ENCODE measurements around the gene CCDC192. TPM values are rescaled to one million over a fixed set of nuclear protein-coding genes. Genes with fewer than 3 reads are reported as not detected.

CCDC192 gene
- total and polyA plus RNA-seq, 2 of the 4 experiments (the other 2 are of a cell fraction): not detected

- ChIA-PET CTCF (interaction anchor here (0.6 to 1.5 kb wide), 3 partner anchors 12 to 360 kb away, joined by 3 to 9 read pairs (median 4); partner anchors contain the start of gene SLC12A2), POLR2A (ENCODE audit: unreplicated experiment) (no interaction called here)
- H3K18ac ChIP-seq (ENCODE audit: low read depth, low read length): no peak overlapping the region
- no peak overlapping the region for H4K91ac ChIP-seq (ENCODE audit: insufficient read depth, low read depth, low read length)
- peak; percentile 10 for DNase-seq
- H3K79me1 ChIP-seq (ENCODE audit: low read depth in 1 of 2, low read length in 2 of 2): no peaks in the 10 kb centered on the region
- no CpG with 5 or more reads among the region's 2 CpGs for WGBS, 2 experiments (ENCODE audit: extremely low coverage in 2 of 2, insufficient read length in 1 of 2)
- H3K4me3 ChIP-seq (ENCODE audit: insufficient read depth, low read depth, low read length): no peak overlapping the region
- H3K36me3 ChIP-seq (ENCODE audit: control insufficient read depth, insufficient read depth, low read length): no peaks in the 10 kb centered on the region
- H2BK120ac ChIP-seq (ENCODE audit: low read depth, low read length): no peak overlapping the region
- no peaks in the 10 kb centered on the region for H3K4me1 ChIP-seq (ENCODE audit: control insufficient read depth, insufficient read depth, low read length)
- H2AFZ ChIP-seq (replicated peaks; ENCODE audit: low read length, poor library complexity): no peak overlapping the region
- no peak overlapping the region for H3K4me2 ChIP-seq (ENCODE audit: low read depth, low read length)
- H3K27ac ChIP-seq (ENCODE audit: insufficient read depth, low read length): no peak overlapping the region
- no peak overlapping the region for H2AK5ac ChIP-seq (ENCODE audit: low read depth, low read length)
- H4K20me1 ChIP-seq (ENCODE audit: insufficient read depth, low read length): no peaks in the 10 kb centered on the region
- H3K9ac ChIP-seq (ENCODE audit: low read depth, low read length): no peak overlapping the region
- H3K9me1 ChIP-seq (ENCODE audit: insufficient read depth, low read length): 0 out of 2 replicates have a peak, but pooled peaks cover 5% of the 10 kb centered on the region
- no peak overlapping the region for H4K8ac ChIP-seq (ENCODE audit: low read depth in 2 of 2, low read length in 2 of 2)
- TF ChIP-seq RCOR1 (IDR thresholded peaks at IDR 0.05; ENCODE audit: insufficient replicate concordance, low read length) (no peak), MAFK (IDR thresholded peaks at IDR 0.05; ENCODE audit: low read depth, low read length) (no peak), SMC3 (IDR thresholded peaks at IDR 0.05; ENCODE audit: low read depth, low read length) (no peak), RAD21 (IDR thresholded peaks at IDR 0.05; ENCODE audit: low read length) (no peak), BHLHE40 (IDR thresholded peaks at IDR 0.05; ENCODE audit: low read depth, low read length) (no peak), ELK1 (IDR thresholded peaks at IDR 0.05; ENCODE audit: borderline replicate concordance, low read depth, low read length) (no peak), FOS (IDR thresholded peaks at IDR 0.05; ENCODE audit: low read depth, low read length) (no peak), USF2 (IDR thresholded peaks at IDR 0.05; ENCODE audit: low read depth, low read length) (no peak)
- H3K56ac ChIP-seq (ENCODE audit: extremely low read depth, insufficient read depth, low read length): no peak overlapping the region
- no peak overlapping the region for H3K23ac ChIP-seq (ENCODE audit: low read depth, low read length)
- H4K5ac ChIP-seq (ENCODE audit: low read depth, low read length): no peak overlapping the region
- no peak overlapping the region for H3K14ac ChIP-seq (replicated peaks; ENCODE audit: low read depth, low read length)
- no peaks in the 10 kb centered on the region for H3K9me3 ChIP-seq (ENCODE audit: control insufficient read depth, insufficient read depth, low read length)
- no peak overlapping the region for H2BK15ac ChIP-seq (ENCODE audit: low read depth, low read length)
- H2AK9ac ChIP-seq (replicated peaks; ENCODE audit: low read depth, low read length, poor library complexity): no peak overlapping the region
- H2BK20ac ChIP-seq (ENCODE audit: low read depth, low read length): no peak overlapping the region
- H2BK5ac ChIP-seq (ENCODE audit: low read depth, low read length, poor library complexity, severe bottlenecking): no peak overlapping the region
- no peak; the same call in 1 of the 2 replicates for ATAC-seq (ENCODE audit: low read depth)
- intact Hi-C loops (cut with micrococcal nuclease): no loop called here
- BruUV-seq (replicated peaks): no TSS peak
- dilution Hi-C loops (cut with HindIII; ENCODE audit: low sequenced_read_pairs, unreplicated experiment): no loop called here
- no peak overlapping the region for H3K4ac ChIP-seq (ENCODE audit: low read depth, low read length)
- H3K27me3 ChIP-seq (ENCODE audit: control insufficient read depth, insufficient read depth, low read length): no peaks in the 10 kb centered on the region
- in situ Hi-C loops (cut with MboI; ENCODE audit: low sequenced_read_pairs): no loop called here
Observed at GRCh38 chr5:127922603-127923002, 219.4 kb downstream of the CCDC192 start.

Data from IMR-90 (cell line).